Tibial nerve (tissue), 4 donors: Measurements from ENCODE around the gene TMCO4.

Source experiments
- CTCF ChIP-seq, 5 experiments: fragments of 200-600 bp in 3 of 5; fragments of 450-650 bp in 2 of 5; sonication (generic) in 3 of 5; IDR thresholded peaks; one replicate each; pipeline ENCODE4 v1.5.1; 2016 to 2019; ENCODE audit warnings: antibody characterized with exemption in 5 of 5, mild to moderate bottlenecking in 3 of 5, moderate library complexity in 2 of 5
- EP300 ChIP-seq, 2 donors: sonication (generic); formaldehyde crosslinking; IDR thresholded peaks; one replicate each; pipeline ENCODE4 v1.6.1; 2017; ENCODE audit warnings: antibody characterized with exemption in 2 of 2, mild to moderate bottlenecking in 1 of 2
- POLR2A ChIP-seq, 2 donors: fragments of 450-650 bp; IDR thresholded peaks; one replicate each; pipeline ENCODE4 v1.6.1; 2017; ENCODE audit warnings: antibody characterized with exemption in 2 of 2, mild to moderate bottlenecking in 2 of 2, moderate library complexity in 2 of 2

GRCh38 chr1:19739628-19740027 lies 60.1 kb downstream of the TMCO4 start:
- TF ChIP-seq CTCF (IDR thresholded peaks at IDR 0.05) = no peak
- TF ChIP-seq POLR2A (IDR thresholded peaks at IDR 0.05) = no peak
- TF ChIP-seq EP300 (IDR thresholded peaks at IDR 0.05) = no peak
